ENCODE data around the gene NUBP2. TPM values are rescaled to one million over a fixed set of nuclear protein-coding genes. Genes with fewer than 3 reads are reported as not detected.

The NUBP2 gene
- total RNA-seq, 2 donors from 2014 or later, result 61.1 to 61.5 TPM

DNA sequence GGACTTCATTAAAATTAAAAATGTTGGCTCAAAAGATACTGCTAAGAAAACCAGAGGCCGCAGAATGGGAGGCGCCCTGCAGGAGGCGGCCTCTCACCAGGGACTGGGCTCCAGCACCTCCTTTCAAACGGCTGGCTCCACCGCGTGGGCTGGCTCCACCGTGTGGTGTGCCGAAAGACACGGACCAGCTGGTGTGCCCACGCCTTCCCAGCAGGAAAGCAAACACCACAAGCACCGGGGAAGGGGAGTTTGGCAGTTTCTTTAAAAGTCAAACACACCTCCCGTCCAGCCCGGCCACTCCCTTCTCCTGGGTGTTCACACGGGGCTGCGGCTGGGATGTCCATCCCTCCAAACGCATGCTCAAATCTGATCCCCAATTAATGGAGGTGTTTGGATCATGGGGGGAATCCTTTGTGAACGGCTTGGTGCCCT, 30.0 kb downstream of the NUBP2 start:
- H3K27ac Mint-ChIP-seq, result no peak overlapping the region
- peaks cover 53% of the 10 kb centered on the region for H3K36me3 Mint-ChIP-seq (ENCODE audit: low read depth)
- peaks cover 30% of the 10 kb centered on the region for H3K36me3 ChIP-seq (ENCODE audit: control insufficient read depth, insufficient read depth, low read length)
- no peaks in the 10 kb centered on the region for H3K4me1 Mint-ChIP-seq
- no peak overlapping the region for H3K4me3 Mint-ChIP-seq
- H3K4me1 ChIP-seq (ENCODE audit: control insufficient read depth, insufficient read depth, low read length), result no peaks in the 10 kb centered on the region
- H3K27ac ChIP-seq (ENCODE audit: low read depth, low read length), result no peak overlapping the region
- H3K9me3 ChIP-seq (ENCODE audit: control insufficient read depth, low read length), result no peaks in the 10 kb centered on the region
- WGBS, 2 experiments (ENCODE audit: insufficient coverage in 1 of 2, insufficient read length in 1 of 2), result 53 to 58% methylated on average over 12 to 17 of the region's 17 CpGs
- no peak overlapping the region for H3K9ac ChIP-seq (ENCODE audit: extremely low read depth, low read length, poor library complexity, severe bottlenecking)
- H3K27me3 Mint-ChIP-seq (ENCODE audit: insufficient read depth), result no peaks in the 10 kb centered on the region
- no peak overlapping the region for H3K4me3 ChIP-seq (ENCODE audit: low read length)
- DNase-seq, result peak; percentile 85
- peaks cover under 1% of the 10 kb centered on the region for H3K9me3 Mint-ChIP-seq
- TF ChIP-seq CTCF (conservative IDR thresholded peaks at IDR 0.05), result peak; percentile 74
- no peaks in the 10 kb centered on the region for H3K27me3 ChIP-seq (ENCODE audit: control insufficient read depth, insufficient read depth, low read length, poor library complexity, severe bottlenecking)

- peaks cover 39% of the 10 kb centered on the region for H3K36me3 Mint-ChIP-seq (ENCODE audit: low read depth)
- H3K4me3 Mint-ChIP-seq, result no peak overlapping the region
- H3K4me1 ChIP-seq (ENCODE audit: control insufficient read depth, insufficient read depth, low read length), result no peaks in the 10 kb centered on the region
- no peaks in the 10 kb centered on the region for H3K4me1 Mint-ChIP-seq
- H3K9ac ChIP-seq (ENCODE audit: extremely low read depth, low read length, poor library complexity, severe bottlenecking), result no peak overlapping the region
- no peak for TF ChIP-seq CTCF (conservative IDR thresholded peaks at IDR 0.05)
- no peak overlapping the region for H3K27ac ChIP-seq (ENCODE audit: low read depth, low read length)
- H3K27me3 Mint-ChIP-seq (ENCODE audit: insufficient read depth), result no peaks in the 10 kb centered on the region
- WGBS, 2 experiments (ENCODE audit: insufficient coverage in 1 of 2, insufficient read length in 1 of 2), result 96 to 99% methylated on average over 8 to 11 of the region's 11 CpGs
- H3K9me3 Mint-ChIP-seq, result no peaks in the 10 kb centered on the region
- H3K27me3 ChIP-seq (ENCODE audit: control insufficient read depth, insufficient read depth, low read length, poor library complexity, severe bottlenecking), result no peaks in the 10 kb centered on the region
- H3K27ac Mint-ChIP-seq, result no peak overlapping the region
- H3K9me3 ChIP-seq (ENCODE audit: control insufficient read depth, low read length), result no peaks in the 10 kb centered on the region
- peaks cover 19% of the 10 kb centered on the region for H3K36me3 ChIP-seq (ENCODE audit: control insufficient read depth, insufficient read depth, low read length)
- H3K4me3 ChIP-seq (ENCODE audit: low read length), result no peak overlapping the region
- no peak for DNase-seq
These were observed 32.7 kb downstream of the NUBP2 start for GRCh38 chr16:1815461-1815860.

DNA sequence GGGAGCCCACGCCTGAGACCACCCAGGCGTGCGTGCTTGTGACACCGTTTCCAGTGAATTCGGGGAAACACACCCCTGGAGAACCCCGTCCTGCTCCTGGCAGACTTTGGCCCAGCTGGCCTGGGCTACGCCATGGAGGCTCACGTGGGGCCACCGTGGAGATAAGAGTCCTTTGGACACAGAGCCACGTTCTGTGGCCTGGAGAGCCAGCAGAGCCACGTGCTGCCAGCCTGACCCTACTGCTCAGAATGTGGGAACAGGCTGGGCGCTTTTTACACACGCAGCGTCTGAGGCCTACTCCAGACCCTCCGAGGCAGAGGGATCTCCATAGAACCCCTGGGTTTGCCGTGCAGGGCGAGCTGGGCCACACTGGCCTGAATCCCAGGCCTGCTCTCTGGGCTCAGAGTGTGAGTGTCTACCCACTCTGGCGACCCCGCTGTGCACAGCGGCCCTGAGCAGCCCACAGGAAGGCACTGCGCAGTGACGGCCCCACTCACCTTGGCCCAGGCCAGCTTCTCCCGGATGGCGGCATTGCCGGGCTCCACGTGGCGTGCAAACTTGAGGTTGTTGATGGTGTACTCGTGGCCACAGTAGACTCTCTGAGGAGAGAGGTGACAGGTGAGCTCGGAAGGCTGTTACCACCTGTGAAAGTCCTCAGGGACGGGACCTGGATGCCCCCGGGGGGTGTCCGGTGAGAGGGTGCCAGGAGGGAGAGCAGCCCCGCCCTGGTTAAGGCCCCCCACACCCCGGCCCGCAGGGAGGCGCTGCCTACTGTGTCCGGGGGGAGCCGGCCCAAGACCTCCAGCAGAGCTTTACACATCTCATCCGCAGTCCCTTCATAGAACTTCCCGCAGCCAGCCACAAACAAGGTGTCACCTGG, 33.9 kb downstream of the NUBP2 start:
- Mint-ChIP-seq H3K36me3 (ENCODE audit: low read depth) (peaks cover 39% of the 10 kb centered on the region), H3K27ac (no peak overlapping the region), H3K4me3 (no peak overlapping the region), H3K27me3 (ENCODE audit: insufficient read depth) (no peaks in the 10 kb centered on the region), H3K4me1 (no peaks in the 10 kb centered on the region), H3K9me3 (no peaks in the 10 kb centered on the region)
- no peak for TF ChIP-seq CTCF (conservative IDR thresholded peaks at IDR 0.05)
- peak; percentile 10 for DNase-seq
- Histone ChIP-seq H3K4me1 (ENCODE audit: control insufficient read depth, insufficient read depth, low read length) (no peaks in the 10 kb centered on the region), H3K27ac (ENCODE audit: low read depth, low read length) (no peak overlapping the region), H3K36me3 (ENCODE audit: control insufficient read depth, insufficient read depth, low read length) (peaks cover 19% of the 10 kb centered on the region), H3K9me3 (ENCODE audit: control insufficient read depth, low read length) (no peaks in the 10 kb centered on the region), H3K27me3 (ENCODE audit: control insufficient read depth, insufficient read depth, low read length, poor library complexity, severe bottlenecking) (no peaks in the 10 kb centered on the region), H3K4me3 (ENCODE audit: low read length) (no peak overlapping the region), H3K9ac (ENCODE audit: extremely low read depth, low read length, poor library complexity, severe bottlenecking) (no peak overlapping the region)
- 94 to 97% methylated on average over 27 to 40 of the region's 40 CpGs for WGBS, 2 experiments (ENCODE audit: insufficient coverage in 1 of 2, insufficient read length in 1 of 2)
